ACC112 (cell line): Measurements from ENCODE around the gene ID1.
"Not testable (repeated sequence)": the region's sequence is repeated elsewhere in the genome, so short reads cannot be mapped to it uniquely, and the experiment has no call there.

Experiments used
- H2AFZ ChIP-seq: fragments of 200-600 bp; sonication (generic); one replicate; pipeline ENCODE4 v1.6.0; 2017; ENCODE audit warnings: antibody characterized with exemption, low read length; ENCODE audit not compliant: unreplicated experiment
- H3K27ac ChIP-seq: fragments of 200-600 bp; sonication (generic); 2 replicates; pipeline ENCODE4 v1.5.1; 2014; ENCODE audit warnings: low read depth, mild to moderate bottlenecking, antibody characterized with exemption, low read length, moderate library complexity
- H3K27me3 ChIP-seq: fragments of 200-600 bp; sonication (generic); 2 replicates; pipeline ENCODE4 v1.6.1; 2014; ENCODE audit warnings: mild to moderate bottlenecking, antibody characterized with exemption, low read length, moderate library complexity, mixed read lengths; ENCODE audit not compliant: insufficient read depth
- H3K36me3 ChIP-seq: fragments of 200-600 bp; sonication (generic); 2 replicates; pipeline ENCODE4 v1.6.1; 2016; ENCODE audit warnings: mild to moderate bottlenecking, antibody characterized with exemption, low read length, moderate library complexity, mixed read lengths; ENCODE audit not compliant: insufficient read depth
- H3K4me1 ChIP-seq: fragments of 200-600 bp; sonication (generic); one replicate; pipeline ENCODE4 v1.6.1; 2016; ENCODE audit warnings: low read length, mixed read lengths; ENCODE audit not compliant: insufficient read depth, unreplicated experiment, control insufficient read depth
- H3K4me3 ChIP-seq: fragments of 200-600 bp; sonication (generic); 2 replicates; pipeline ENCODE4 v1.5.1; 2014; ENCODE audit warnings: mild to moderate bottlenecking, low read depth, low read length
- H3K79me2 ChIP-seq: fragments of 200-600 bp; sonication (generic); one replicate; pipeline ENCODE4 v1.6.0; 2016; ENCODE audit warnings: low read length; ENCODE audit not compliant: control insufficient read depth, unreplicated experiment, insufficient read depth

The ID1 gene

DNA sequence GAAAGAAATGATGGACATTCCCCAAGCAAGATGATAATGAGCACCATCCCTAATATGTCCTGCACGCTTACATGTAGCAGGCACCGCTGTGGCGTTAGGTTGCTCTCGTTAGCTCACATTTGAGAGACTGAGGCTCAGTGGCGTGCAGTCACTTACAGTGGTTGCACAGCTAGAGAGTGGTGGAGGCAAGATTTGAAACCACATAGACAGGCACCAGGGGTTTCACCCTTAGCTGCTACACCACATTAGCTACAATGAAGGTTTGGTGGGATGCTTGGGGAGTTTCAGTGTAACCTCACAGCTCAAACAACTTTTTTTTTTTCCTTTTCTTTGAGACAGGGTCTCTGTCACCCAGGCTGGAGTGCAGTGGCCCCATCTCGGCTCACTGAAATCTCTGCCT, 36.3 kb downstream of the ID1 start:
- Histone ChIP-seq H3K4me3 (no peak overlapping the region), H2AFZ (no peak overlapping the region), H3K36me3 (no peaks in the 10 kb centered on the region), H3K4me1 (no peaks in the 10 kb centered on the region), H3K79me2 (no peaks in the 10 kb centered on the region), H3K27ac (no peak overlapping the region), H3K27me3 (no peaks in the 10 kb centered on the region; the same call in 1 of the 2 replicates)

DNA sequence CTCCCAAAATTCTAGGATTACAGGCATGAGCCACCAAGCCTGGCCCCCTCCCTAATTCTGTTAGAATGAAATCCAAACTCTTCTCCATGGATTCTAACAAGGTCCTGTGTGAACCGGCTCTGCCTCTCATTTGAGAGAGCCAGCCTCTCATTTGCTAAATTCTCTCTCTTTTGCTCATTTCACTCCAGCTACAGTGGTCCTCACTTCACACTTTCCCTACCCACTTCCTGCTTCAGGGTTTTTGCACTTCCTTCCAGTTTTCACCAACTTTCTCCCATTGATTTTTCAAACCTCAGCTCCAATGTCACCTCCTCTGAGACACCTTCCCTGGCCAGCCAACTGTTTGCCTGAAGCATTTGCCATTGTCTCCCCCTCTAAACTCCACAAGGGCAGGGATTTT, 37.7 kb downstream of the ID1 start:
- H2AFZ ChIP-seq, result no peak overlapping the region
- no peak overlapping the region for H3K27ac ChIP-seq
- no peaks in the 10 kb centered on the region for H3K36me3 ChIP-seq
- H3K27me3 ChIP-seq, result no peaks in the 10 kb centered on the region; the same call in 1 of the 2 replicates
- H3K4me1 ChIP-seq, result no peaks in the 10 kb centered on the region
- no peak overlapping the region for H3K4me3 ChIP-seq
- no peaks in the 10 kb centered on the region for H3K79me2 ChIP-seq

DNA sequence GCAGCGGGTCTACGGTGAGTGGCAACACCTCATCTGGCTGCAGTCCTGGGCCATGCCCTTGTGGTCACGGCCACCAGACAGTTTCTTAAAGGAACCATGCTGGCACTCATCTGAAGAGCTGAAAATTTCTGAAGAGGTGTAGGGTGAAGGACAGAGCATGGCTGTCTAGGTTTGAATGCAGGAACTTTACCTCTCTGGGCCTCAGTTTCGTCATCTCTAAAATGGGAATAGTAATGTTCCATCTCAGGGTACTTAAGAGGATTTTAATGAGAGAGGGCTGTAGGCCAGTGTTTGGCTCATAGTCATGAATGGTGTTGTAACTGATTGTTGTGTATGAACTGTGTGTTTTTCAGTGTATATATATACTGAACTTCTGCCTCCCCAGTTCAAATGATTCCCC, 38.4 kb downstream of the ID1 start:
- Histone ChIP-seq H3K4me3 (no peak overlapping the region), H3K4me1 (no peaks in the 10 kb centered on the region), H3K79me2 (no peaks in the 10 kb centered on the region), H3K27ac (no peak overlapping the region), H2AFZ (no peak overlapping the region), H3K27me3 (no peaks in the 10 kb centered on the region), H3K36me3 (no peaks in the 10 kb centered on the region)

DNA sequence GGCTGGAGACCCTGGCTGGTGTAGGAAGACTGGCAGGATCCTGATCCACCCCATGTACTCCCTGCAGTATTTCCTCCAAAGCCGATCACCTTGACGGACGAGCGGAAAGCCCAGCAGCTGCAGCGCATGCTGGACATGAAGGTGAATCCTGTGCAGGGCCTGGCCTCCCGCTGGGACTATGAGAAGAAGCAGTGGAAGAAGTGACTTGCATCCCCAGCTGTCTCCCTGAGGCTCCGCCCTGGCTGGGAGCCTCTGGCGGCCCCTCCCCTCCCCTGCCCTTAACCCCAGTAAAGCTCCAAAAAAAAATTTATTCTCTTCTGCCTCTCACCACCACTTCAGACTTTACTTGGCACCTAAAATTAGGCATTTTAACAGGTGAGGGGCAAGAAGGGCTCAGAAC, 39.6 kb downstream of the ID1 start:
- H3K27me3 ChIP-seq, result no peaks in the 10 kb centered on the region
- no peak overlapping the region for H3K4me3 ChIP-seq
- H3K79me2 ChIP-seq, result no peaks in the 10 kb centered on the region
- H3K27ac ChIP-seq, result no peak overlapping the region
- no peak overlapping the region for H2AFZ ChIP-seq
- H3K36me3 ChIP-seq, result no peaks in the 10 kb centered on the region
- H3K4me1 ChIP-seq, result no peaks in the 10 kb centered on the region

GRCh38 chr20:31648104-31648503, 43.0 kb downstream of the ID1 start:
- H3K27me3 ChIP-seq, H2AFZ ChIP-seq, H3K79me2 ChIP-seq, H3K4me3 ChIP-seq, H3K36me3 ChIP-seq, H3K27ac ChIP-seq, H3K4me1 ChIP-seq: not testable (repeated sequence)

DNA sequence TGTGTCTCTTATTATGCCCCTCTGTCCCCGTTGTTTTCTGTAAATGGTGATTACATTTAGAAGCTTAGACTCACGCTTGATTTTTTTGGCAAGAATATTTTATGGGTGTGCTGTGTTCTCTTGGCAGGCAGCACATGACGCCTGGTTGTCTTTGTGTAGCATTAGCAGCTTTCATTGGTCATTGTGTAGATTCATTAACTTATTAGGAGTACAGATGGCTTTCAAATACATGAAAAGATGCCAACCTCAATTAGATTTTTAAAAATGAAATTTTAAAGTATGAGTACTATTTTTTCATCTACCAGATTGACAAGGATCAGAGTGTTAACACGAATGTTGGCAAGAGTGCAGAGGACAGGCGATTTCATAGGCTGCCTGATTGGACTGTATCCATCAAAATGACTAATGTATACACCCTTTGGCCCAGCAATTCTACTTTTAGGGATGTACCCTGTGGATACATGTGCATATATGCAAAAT, 47.9 kb downstream of the ID1 start:
- Histone ChIP-seq H3K36me3 (no peaks in the 10 kb centered on the region), H3K27ac (peak overlapping the region; percentile 72), H3K4me1 (peaks cover 13% of the 10 kb centered on the region), H2AFZ (no peak overlapping the region), H3K79me2 (no peaks in the 10 kb centered on the region), H3K27me3 (no peaks in the 10 kb centered on the region), H3K4me3 (peak overlapping the region; percentile 54)

DNA sequence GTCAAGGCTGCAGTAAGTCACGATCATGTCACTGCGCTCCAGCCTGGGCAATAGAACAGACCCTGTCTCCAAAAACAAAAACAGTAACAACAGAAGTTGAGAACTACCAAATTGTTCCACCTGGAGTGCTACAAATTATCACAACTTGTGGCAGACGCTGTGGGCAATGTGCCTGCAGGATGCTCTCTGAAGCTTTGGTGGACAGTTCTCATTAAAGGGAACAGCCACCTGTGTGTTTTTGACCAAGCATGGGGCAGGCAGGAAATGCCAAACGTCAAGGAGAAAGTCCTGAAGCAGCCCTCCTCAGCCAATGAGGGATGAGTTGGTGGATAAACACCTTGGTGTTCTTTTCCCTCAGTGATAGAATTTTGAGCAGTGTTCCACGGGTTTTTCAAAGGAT, 48.5 kb downstream of the ID1 start:
- Histone ChIP-seq H3K4me3 (no peak overlapping the region), H3K79me2 (no peaks in the 10 kb centered on the region), H3K36me3 (no peaks in the 10 kb centered on the region), H3K27me3 (no peaks in the 10 kb centered on the region), H2AFZ (peak overlapping the region; percentile 65), H3K4me1 (peaks cover 13% of the 10 kb centered on the region), H3K27ac (peak overlapping the region; percentile 72; the same call in 1 of the 2 replicates)

GRCh38 chr20:31654534-31654933, 49.4 kb downstream of the ID1 start:
- no peak overlapping the region for H3K4me3 ChIP-seq
- H3K79me2 ChIP-seq, result no peaks in the 10 kb centered on the region
- H3K27me3 ChIP-seq, result no peaks in the 10 kb centered on the region
- H3K27ac ChIP-seq, result no peak overlapping the region
- H2AFZ ChIP-seq, result no peak overlapping the region
- peaks cover 13% of the 10 kb centered on the region for H3K4me1 ChIP-seq
- no peaks in the 10 kb centered on the region for H3K36me3 ChIP-seq
